SJSA1 (cell line): ENCODE measurements around the gene NPB. TPM values are rescaled to one million over a fixed set of nuclear protein-coding genes. Genes with fewer than 3 reads are reported as not detected.
A peak's percentile ranks its signal among the peaks of the same experiment; 100 is the strongest.
"Not testable (repeated sequence)": the region's sequence is repeated elsewhere in the genome, so short reads cannot be mapped to it uniquely, and the experiment has no call there.

ENCODE experiments used
- DNase-seq, 2 experiments: peaks; one replicate each; pipeline ENCODE4 v3.0.0-alpha.2; 2015 to 2020; ENCODE audit warnings: low spot score in 2 of 2, low read depth in 1 of 2
- H3K27ac ChIP-seq: fragments of 250-450 bp; sonication (Bioruptor Pico); 2 replicates; pipeline ENCODE4 v1.5.1; 2020; ENCODE audit warnings: mild to moderate bottlenecking, moderate library complexity
- H3K27me3 ChIP-seq: fragments of 250-450 bp; sonication (Bioruptor Pico); replicated peaks from 2 replicates; pipeline ENCODE4 v1.5.1; 2020; ENCODE audit warnings: mild to moderate bottlenecking, moderate library complexity
- H3K36me3 ChIP-seq: fragments of 250-450 bp; sonication (Bioruptor Pico); 2 replicates; pipeline ENCODE4 v1.5.1; 2020; ENCODE audit warnings: mild to moderate bottlenecking
- H3K4me1 ChIP-seq: fragments of 250-450 bp; sonication (Bioruptor Pico); replicated peaks from 2 replicates; pipeline ENCODE4 v1.6.1; 2021; ENCODE audit warnings: mild to moderate bottlenecking
- H3K4me3 ChIP-seq: fragments of 250-450 bp; sonication (Bioruptor Pico); 2 replicates; pipeline ENCODE4 v1.5.1; 2020; ENCODE audit warnings: mild to moderate bottlenecking
- H3K9me3 ChIP-seq: fragments of 250-450 bp; sonication (Bioruptor Pico); replicated peaks from 2 replicates; pipeline ENCODE4 v1.5.1; 2020; ENCODE audit warnings: mild to moderate bottlenecking
- total RNA-seq: library from RNA; depleted of rRNA; stranded (reverse); fragments of >200 nt; shearing (Covaris generic); gene quantifications from 2 replicates; pipeline ENCODE4 v1.2.3, GENCODE V29; 2014

The NPB gene
- total RNA-seq, 1 experiment from 2014 or later = 0.84 TPM

GRCh38 chr17:81917565-81918332 is 15.7 kb downstream of the NPB start, which contains the start of gene SIRT7:
SIRT7 (minus strand) TSS chr17:81918176; CDS start chr17:81918131, 45 bp downstream.
- Histone ChIP-seq H3K36me3 (peaks cover 76% of the 10 kb centered on the region), H3K27me3 (no peaks in the 10 kb centered on the region), H3K9me3 (no peaks in the 10 kb centered on the region), H3K4me3 (peak within 1 kb of the TSS; percentile 97), H3K27ac (no peak within 1 kb of the TSS), H3K4me1 (peaks cover 9% of the 10 kb centered on the region)
- peak; percentile 80 to 84 for DNase-seq

- Histone ChIP-seq H3K4me3 (peak overlapping the region; percentile 97), H3K4me1 (peaks cover 10% of the 10 kb centered on the region), H3K36me3 (peaks cover 72% of the 10 kb centered on the region)
- H3K27ac ChIP-seq, H3K27me3 ChIP-seq, H3K9me3 ChIP-seq, DNase-seq: not testable (repeated sequence)
These were observed 16.3 kb downstream of the NPB start for GRCh38 chr17:81918333-81918669.

- Histone ChIP-seq H3K4me3 (no peak overlapping the region), H3K4me1 (peaks cover 17% of the 10 kb centered on the region), H3K27ac (no peak overlapping the region), H3K27me3 (no peaks in the 10 kb centered on the region), H3K36me3 (peaks cover 65% of the 10 kb centered on the region), H3K9me3 (no peaks in the 10 kb centered on the region)
- no peak for DNase-seq
These were observed 17.0 kb downstream of the NPB start for GRCh38 chr17:81918832-81919545.

- Histone ChIP-seq H3K27ac (no peak overlapping the region), H3K9me3 (no peaks in the 10 kb centered on the region), H3K36me3 (peaks cover 47% of the 10 kb centered on the region), H3K27me3 (no peaks in the 10 kb centered on the region), H3K4me3 (no peak overlapping the region), H3K4me1 (peaks cover 24% of the 10 kb centered on the region)
- no peak for DNase-seq
These were observed 18.8 kb downstream of the NPB start for GRCh38 chr17:81920612-81921536.

GRCh38 chr17:81921537-81921862 is 19.5 kb downstream of the NPB start:
- peaks cover 29% of the 10 kb centered on the region for H3K4me1 ChIP-seq
- peaks cover 42% of the 10 kb centered on the region for H3K36me3 ChIP-seq
- no peaks in the 10 kb centered on the region for H3K27me3 ChIP-seq
- DNase-seq = no peak
- no peak overlapping the region for H3K4me3 ChIP-seq
- H3K27ac ChIP-seq = no peak overlapping the region
- no peaks in the 10 kb centered on the region for H3K9me3 ChIP-seq

- H3K27ac ChIP-seq = no peak overlapping the region
- no peak for DNase-seq
- peaks cover 25% of the 10 kb centered on the region for H3K4me1 ChIP-seq
- H3K36me3 ChIP-seq = peaks cover 44% of the 10 kb centered on the region
- no peaks in the 10 kb centered on the region for H3K9me3 ChIP-seq
- H3K27me3 ChIP-seq = no peaks in the 10 kb centered on the region
- no peak overlapping the region for H3K4me3 ChIP-seq
These were observed 20.0 kb downstream of the NPB start for GRCh38 chr17:81921996-81922565.

GRCh38 chr17:81922566-81923301 is 20.7 kb downstream of the NPB start:
- Histone ChIP-seq H3K36me3 (peaks cover 43% of the 10 kb centered on the region), H3K4me1 (peaks cover 24% of the 10 kb centered on the region), H3K4me3 (no peak overlapping the region), H3K27me3 (no peaks in the 10 kb centered on the region), H3K27ac (no peak overlapping the region), H3K9me3 (no peaks in the 10 kb centered on the region)
- no peak for DNase-seq

GRCh38 chr17:81923302-81924260 is 21.5 kb downstream of the NPB start:
- Histone ChIP-seq H3K4me1 (peaks cover 32% of the 10 kb centered on the region), H3K36me3 (peaks cover 40% of the 10 kb centered on the region), H3K27me3 (no peaks in the 10 kb centered on the region), H3K9me3 (no peaks in the 10 kb centered on the region), H3K27ac (peak overlapping the region; percentile 42), H3K4me3 (no peak overlapping the region)
- DNase-seq = no peak

- Histone ChIP-seq H3K36me3 (peaks cover 32% of the 10 kb centered on the region), H3K4me3 (no peak overlapping the region), H3K27me3 (no peaks in the 10 kb centered on the region), H3K9me3 (no peaks in the 10 kb centered on the region), H3K4me1 (peaks cover 33% of the 10 kb centered on the region), H3K27ac (no peak overlapping the region)
- DNase-seq = no peak
These were observed 22.8 kb downstream of the NPB start for GRCh38 chr17:81924557-81925532.

GRCh38 chr17:81925860-81926450 is 23.9 kb downstream of the NPB start:
- H3K9me3 ChIP-seq = no peaks in the 10 kb centered on the region
- no peaks in the 10 kb centered on the region for H3K27me3 ChIP-seq
- DNase-seq = no peak
- peak overlapping the region; percentile 95 for H3K27ac ChIP-seq
- H3K4me1 ChIP-seq = peaks cover 33% of the 10 kb centered on the region
- H3K36me3 ChIP-seq = peaks cover 20% of the 10 kb centered on the region
- H3K4me3 ChIP-seq = peak overlapping the region; percentile 91
